ENCODE results near the gene HNRNPC.

- TF ChIP-seq CTCF (IDR thresholded peaks at IDR 0.05; ENCODE audit: borderline replicate concordance, extremely low read depth, low read length, poor library complexity, severe bottlenecking) (no peak), EZH2 (IDR thresholded peaks at IDR 0.05; ENCODE audit: borderline replicate concordance, low read depth, low read length, severe bottlenecking) (no peak)
Measured at GRCh38 chr14:21219120-21219519, 50.1 kb downstream of the HNRNPC start.

Measured in DND-41 (cell line).